Skeletal muscle tissue (tissue), 4 donors: Measurements from ENCODE around the gene ZBTB40. TPM values are rescaled to one million over a fixed set of nuclear protein-coding genes. Genes with fewer than 3 reads are reported as not detected.

ENCODE experiments used
- H3K27ac ChIP-seq: one replicate; pipeline ENCODE4 v1.7.0; 2013; ENCODE audit warnings: mild to moderate bottlenecking, low read depth, low read length, inconsistent platforms
- H3K27me3 ChIP-seq, 3 donors: one replicate each; pipeline ENCODE4 v1.7.0; 2013; ENCODE audit warnings: low read length in 3 of 3; ENCODE audit not compliant: control insufficient read depth in 3 of 3, insufficient read depth in 3 of 3
- H3K36me3 ChIP-seq, 3 donors: one replicate each; pipeline ENCODE4 v1.7.0; 2013; ENCODE audit warnings: low read length in 3 of 3; ENCODE audit not compliant: control insufficient read depth in 3 of 3, insufficient read depth in 3 of 3
- H3K4me1 ChIP-seq, 3 donors: one replicate each; pipeline ENCODE4 v1.7.0; 2013; ENCODE audit warnings: low read length in 3 of 3, mild to moderate bottlenecking in 3 of 3; ENCODE audit not compliant: control insufficient read depth in 3 of 3, insufficient read depth in 3 of 3
- H3K4me3 ChIP-seq, 3 donors: one replicate each; pipeline ENCODE4 v1.7.0; 2013; ENCODE audit warnings: low read length in 3 of 3
- H3K9ac ChIP-seq, 3 donors: one replicate each; pipeline ENCODE4 v1.7.0; 2013; ENCODE audit warnings: low read length in 3 of 3, mild to moderate bottlenecking in 3 of 3, moderate library complexity in 2 of 3, low read depth in 1 of 3
- H3K9me3 ChIP-seq, 3 donors: one replicate each; pipeline ENCODE4 v1.7.0; 2013; ENCODE audit warnings: low read length in 3 of 3; ENCODE audit not compliant: control insufficient read depth in 3 of 3
- total RNA-seq: library from RNA; depleted of rRNA; stranded (reverse); fragments of >200 nt; gene quantifications from one replicate; pipeline ENCODE4 v1.2.3, GENCODE V29; 2014
- donor health status: Osteomylitis.

The ZBTB40 gene
- total RNA-seq, 1 donor from 2014 or later, result 9.4 TPM

- Histone ChIP-seq H3K9ac (no peak overlapping the region), H3K27ac (no peak overlapping the region), H3K36me3 (no peaks in the 10 kb centered on the region), H3K27me3 (no peaks in the 10 kb centered on the region), H3K4me1 (peaks cover 7 to 18% (median 8%) of the 10 kb centered on the region in 3 donors), H3K4me3 (no peak overlapping the region), H3K9me3 (no peaks in the 10 kb centered on the region)
Observed at GRCh38 chr1:22462928-22463327, 11.3 kb downstream of the ZBTB40 start.

DNA sequence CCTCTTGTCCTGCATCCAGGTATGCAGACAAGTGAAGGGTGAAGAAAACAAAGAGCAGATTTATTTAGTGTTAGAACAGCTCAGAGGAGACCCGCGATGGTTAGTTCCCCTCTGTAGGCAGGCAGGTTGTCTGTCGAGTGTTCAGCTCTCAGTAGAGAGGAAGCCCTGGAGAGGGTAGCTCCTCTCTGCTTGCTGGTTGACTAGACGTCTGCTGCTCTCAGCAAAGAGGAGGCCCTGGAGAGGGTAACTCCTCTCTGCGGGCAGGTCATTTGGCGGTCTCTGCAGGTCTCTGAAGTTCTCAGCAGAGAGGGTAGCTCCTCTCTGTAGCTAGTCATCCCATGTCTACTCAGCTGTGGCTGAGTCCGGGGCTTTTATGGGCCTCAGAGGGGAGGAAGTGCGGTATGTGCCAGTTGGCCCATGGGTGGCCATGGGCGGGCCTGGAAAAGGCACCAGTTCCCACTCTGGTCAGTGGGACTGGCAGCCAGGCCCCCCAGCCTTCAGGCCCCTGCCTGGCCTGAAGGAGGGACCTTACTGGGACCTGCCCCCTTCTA is 13.4 kb downstream of the ZBTB40 start:
- Histone ChIP-seq H3K9ac (no peak overlapping the region), H3K4me1 (peaks cover 5 to 18% (median 8%) of the 10 kb centered on the region in 3 donors), H3K27ac (no peak overlapping the region), H3K27me3 (no peaks in the 10 kb centered on the region), H3K4me3 (no peak overlapping the region), H3K9me3 (no peaks in the 10 kb centered on the region), H3K36me3 (no peaks in the 10 kb centered on the region)

DNA sequence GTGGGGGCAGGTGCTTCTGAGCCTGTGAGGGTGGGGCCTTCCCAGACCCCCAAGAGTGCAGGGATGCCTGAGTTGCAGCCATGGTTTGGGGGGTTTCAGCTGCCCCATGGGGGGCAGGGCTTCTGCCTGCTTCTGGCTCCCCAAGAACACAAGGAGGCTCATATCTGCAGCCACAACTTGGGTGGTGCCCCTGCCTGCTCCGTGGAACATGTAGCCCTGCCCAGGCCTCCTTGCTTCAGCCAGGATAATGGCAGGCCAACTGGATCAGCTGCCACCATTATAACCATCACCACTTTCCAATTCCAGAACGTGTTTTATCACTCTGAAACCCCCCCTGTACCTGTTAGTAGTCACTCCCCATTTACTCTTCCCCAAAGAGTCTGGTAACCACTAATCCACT is 14.0 kb downstream of the ZBTB40 start:
- no peak overlapping the region for H3K27ac ChIP-seq
- no peak overlapping the region for H3K9ac ChIP-seq
- H3K27me3 ChIP-seq, result no peaks in the 10 kb centered on the region
- no peaks in the 10 kb centered on the region for H3K36me3 ChIP-seq
- H3K4me1 ChIP-seq, result peaks cover 9 to 23% (median 11%) of the 10 kb centered on the region in 3 donors
- H3K9me3 ChIP-seq, result no peaks in the 10 kb centered on the region
- H3K4me3 ChIP-seq, result no peak overlapping the region

DNA sequence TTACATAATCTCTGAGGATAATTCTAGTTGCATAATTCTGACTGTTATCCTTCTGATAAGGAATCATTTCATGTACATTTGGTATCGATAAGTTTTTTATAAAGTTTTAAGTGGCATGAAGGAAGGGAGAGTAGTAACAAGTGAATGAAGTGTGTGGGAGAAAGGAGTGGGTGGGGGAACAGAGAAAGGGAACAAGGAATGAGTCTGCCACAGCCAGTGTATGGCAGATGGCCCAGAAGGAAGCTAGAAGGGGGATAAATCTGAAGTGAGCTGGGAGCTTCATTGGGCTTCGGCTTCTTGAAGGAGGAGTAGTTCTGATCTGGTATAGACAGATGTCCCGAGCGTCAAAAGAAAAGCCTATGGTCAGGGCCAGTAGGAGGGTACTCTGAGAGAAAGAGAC is 18.6 kb downstream of the ZBTB40 start:
- Histone ChIP-seq H3K4me1 (peaks cover 29 to 41% (median 30%) of the 10 kb centered on the region in 3 donors), H3K27ac (no peak overlapping the region), H3K4me3 (no peak overlapping the region)

DNA sequence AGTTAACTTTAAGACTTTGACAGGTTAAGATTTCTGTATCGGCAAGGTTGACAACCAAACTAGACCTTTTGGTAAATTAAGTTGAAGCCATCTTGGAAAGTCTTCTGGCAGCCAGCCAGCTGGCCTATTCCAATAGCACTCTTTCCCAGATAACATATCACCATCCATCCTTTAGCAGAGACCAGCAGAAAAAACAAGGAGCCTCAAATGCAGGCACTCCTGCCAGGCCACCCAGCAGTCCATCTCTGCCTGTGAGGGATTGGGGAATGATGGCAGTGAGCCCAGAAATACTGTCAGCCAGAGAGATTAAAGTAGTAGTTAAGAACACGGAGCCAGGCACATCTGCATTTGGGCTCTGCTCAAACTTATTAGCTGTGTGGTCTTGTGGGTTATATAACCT is 19.4 kb downstream of the ZBTB40 start:
- Histone ChIP-seq H3K27ac (no peak overlapping the region), H3K9me3 (no peaks in the 10 kb centered on the region), H3K4me1 (peaks cover 29 to 44% (median 30%) of the 10 kb centered on the region in 3 donors), H3K27me3 (no peaks in the 10 kb centered on the region), H3K9ac (no peak overlapping the region), H3K36me3 (no peaks in the 10 kb centered on the region), H3K4me3 (no peak overlapping the region)

More for the DNA sequence above, 18.6 kb downstream of the ZBTB40 start:
- Histone ChIP-seq H3K27me3 (no peaks in the 10 kb centered on the region), H3K36me3 (no peaks in the 10 kb centered on the region), H3K9ac (peak overlapping the region in 1 of 3 donors; percentile 24), H3K9me3 (no peaks in the 10 kb centered on the region)

- no peak overlapping the region for H3K27ac ChIP-seq
Observed at GRCh38 chr1:22471610-22472009, 20.0 kb downstream of the ZBTB40 start.

GRCh38 chr1:22472596-22472995 is 20.9 kb downstream of the ZBTB40 start:
- Histone ChIP-seq H3K9me3 (no peaks in the 10 kb centered on the region), H3K4me1 (peaks cover 29 to 44% (median 30%) of the 10 kb centered on the region in 3 donors), H3K4me3 (no peak overlapping the region), H3K27ac (no peak overlapping the region), H3K9ac (no peak overlapping the region), H3K27me3 (no peaks in the 10 kb centered on the region), H3K36me3 (no peaks in the 10 kb centered on the region)

More at GRCh38 chr1:22471610-22472009, 20.0 kb downstream of the ZBTB40 start:
- Histone ChIP-seq H3K9ac (no peak overlapping the region), H3K4me3 (no peak overlapping the region), H3K4me1 (peaks cover 29 to 44% (median 30%) of the 10 kb centered on the region in 3 donors), H3K36me3 (no peaks in the 10 kb centered on the region), H3K27me3 (no peaks in the 10 kb centered on the region), H3K9me3 (no peaks in the 10 kb centered on the region)

DNA sequence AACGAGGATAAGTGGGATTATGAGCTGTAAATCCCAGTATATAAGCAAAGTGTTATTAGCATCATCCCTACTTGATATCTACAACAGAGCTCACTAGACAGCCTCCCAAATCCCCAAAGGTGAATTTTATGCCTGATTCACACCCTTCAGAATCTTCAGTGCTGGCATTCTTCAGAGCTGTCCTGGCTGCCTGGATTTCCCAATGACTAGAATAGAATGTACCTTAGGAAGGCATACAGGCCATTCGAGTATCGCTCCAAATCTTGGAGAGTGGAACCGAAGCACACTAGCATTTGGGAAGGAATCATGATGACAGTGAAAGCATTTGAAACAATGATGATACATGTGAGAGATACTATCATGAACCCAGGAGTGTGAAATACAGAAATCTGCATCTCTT is 22.3 kb downstream of the ZBTB40 start:
- Histone ChIP-seq H3K9me3 (no peaks in the 10 kb centered on the region), H3K27me3 (no peaks in the 10 kb centered on the region), H3K4me3 (no peak overlapping the region), H3K9ac (no peak overlapping the region), H3K4me1 (peaks cover 29 to 44% (median 30%) of the 10 kb centered on the region in 3 donors), H3K36me3 (no peaks in the 10 kb centered on the region), H3K27ac (no peak overlapping the region)

- Histone ChIP-seq H3K27ac (no peak overlapping the region), H3K4me1 (peaks cover 16 to 26% (median 21%) of the 10 kb centered on the region in 3 donors), H3K4me3 (no peak overlapping the region)
Observed at GRCh38 chr1:22476566-22476965, 24.9 kb downstream of the ZBTB40 start.

GRCh38 chr1:22483121-22483520 is 31.5 kb downstream of the ZBTB40 start:
- peaks cover 0 to 3% (median 0%) of the 10 kb centered on the region in 3 donors for H3K36me3 ChIP-seq
- H3K4me1 ChIP-seq, result no peaks in the 10 kb centered on the region
- H3K9ac ChIP-seq, result no peak overlapping the region
- no peaks in the 10 kb centered on the region for H3K27me3 ChIP-seq
- H3K27ac ChIP-seq, result no peak overlapping the region
- H3K4me3 ChIP-seq, result no peak overlapping the region
- H3K9me3 ChIP-seq, result peaks cover 0 to 2% (median 0%) of the 10 kb centered on the region in 3 donors

More at GRCh38 chr1:22476566-22476965, 24.9 kb downstream of the ZBTB40 start:
- Histone ChIP-seq H3K36me3 (peaks cover 0 to 3% (median 0%) of the 10 kb centered on the region in 3 donors), H3K9me3 (no peaks in the 10 kb centered on the region), H3K27me3 (no peaks in the 10 kb centered on the region), H3K9ac (no peak overlapping the region)
